PC-9 (cell line): Measurements from ENCODE around the gene ZIC4. TPM values are rescaled to one million over a fixed set of nuclear protein-coding genes. Genes with fewer than 3 reads are reported as not detected.

Experiments used
- BruUV-seq: library from RNA; stranded (reverse); fragments of 400-500 nt; replicated peaks from 2 replicates; lab custom pipeline; 2021; lab: Mats Ljungman, UMichigan
- CTCF ChIA-PET: fragments of 300-600 bp; sonication (Branson Sonifier 250); formaldehyde crosslinking; loops from one replicate; lab custom pipeline; 2022; ENCODE audit warnings: antibody characterized with exemption; lab: Charles Lee
- POLR2A ChIA-PET: fragments of 300-600 bp; sonication (Branson Sonifier 250); formaldehyde crosslinking; loops from one replicate; lab custom pipeline; 2022; ENCODE audit warnings: antibody characterized with exemption; ENCODE audit not compliant: unreplicated experiment; lab: Charles Lee
- DNase-seq, 2 experiments: peaks; one replicate each; pipeline versions ENCODE4 v3.0.0 to v3.0.0-alpha.2; 2015 to 2022; ENCODE audit warnings: mixed read lengths in 1 of 2
- H2AFZ ChIP-seq: fragments of 200-600 bp; sonication (generic); 2 replicates; pipeline ENCODE4 v1.8.1; 2017; ENCODE audit warnings: antibody characterized with exemption
- H3F3A ChIP-seq: fragments of 200-600 bp; sonication (generic); 2 replicates; pipeline ENCODE4 v1.8.1; 2017; ENCODE audit warnings: antibody characterized with exemption, mild to moderate bottlenecking, low read depth; ENCODE audit not compliant: insufficient read depth
- H3K27ac ChIP-seq: fragments of 200-600 bp; sonication (generic); 2 replicates; pipeline ENCODE4 v1.6.1; 2016; ENCODE audit warnings: mixed run types
- H3K27me3 ChIP-seq: fragments of 200-600 bp; sonication (generic); 2 replicates; pipeline ENCODE4 v1.6.1; 2016; ENCODE audit warnings: low read depth, mixed run types; ENCODE audit not compliant: insufficient read depth
- H3K36me3 ChIP-seq: fragments of 200-600 bp; sonication (generic); 2 replicates; pipeline ENCODE4 v1.6.1; 2016; ENCODE audit warnings: low read depth, mixed run types
- H3K4me1 ChIP-seq: fragments of 200-600 bp; sonication (generic); replicated peaks from 2 replicates; pipeline ENCODE4 v1.6.1; 2016; ENCODE audit warnings: mixed run types; ENCODE audit not compliant: insufficient read depth
- H3K4me2 ChIP-seq: fragments of 200-600 bp; sonication (generic); 2 replicates; pipeline ENCODE4 v1.6.1; 2017; ENCODE audit warnings: mixed run types
- H3K4me3 ChIP-seq: fragments of 200-600 bp; sonication (generic); 2 replicates; pipeline ENCODE4 v1.6.1; 2016; ENCODE audit warnings: mixed run types
- H3K79me2 ChIP-seq: fragments of 200-600 bp; sonication (generic); 2 replicates; pipeline ENCODE4 v1.6.1; 2017; ENCODE audit warnings: low read depth, mixed run types
- H3K9me2 ChIP-seq: fragments of 200-600 bp; sonication (generic); 2 replicates; pipeline ENCODE4 v1.8.1; 2017; ENCODE audit warnings: mild to moderate bottlenecking; ENCODE audit not compliant: insufficient read depth
- H3K9me3 ChIP-seq: fragments of 200-600 bp; sonication (generic); 2 replicates; pipeline ENCODE4 v1.8.1; 2016; ENCODE audit warnings: low read depth; ENCODE audit not compliant: insufficient read depth
- H4K20me1 ChIP-seq: fragments of 200-600 bp; sonication (generic); 2 replicates; pipeline ENCODE4 v1.8.1; 2017; ENCODE audit not compliant: insufficient read depth
- EZH2 ChIP-seq: fragments of 200-600 bp; sonication (generic); IDR thresholded peaks from 2 replicates; pipeline ENCODE4 v1.8.0; 2017; ENCODE audit warnings: antibody characterized with exemption, low read depth
- intact Hi-C: fragments of 100-400 bp; cut with micrococcal nuclease; formaldehyde crosslinking; loops from one replicate; pipeline ENCODE4 v1.10.0; 2022; ENCODE audit not compliant: unreplicated experiment
- total RNA-seq: library from RNA; stranded (reverse); gene quantifications from 2 replicates; pipeline ENCODE4 v1.2.3, GENCODE V29; 2021
- TF ChIP-seq, protein P1 (sequence below): fragments of 200-600 bp; sonication (generic); conservative IDR thresholded peaks from 2 replicates; pipeline ENCODE4 v1.6.1; 2017; ENCODE audit warnings: mixed run types, antibody characterized with exemption, mild to moderate bottlenecking, moderate library complexity

ZIC4 gene
- total RNA-seq, 1 experiment from 2014 or later, result not detected

DNA sequence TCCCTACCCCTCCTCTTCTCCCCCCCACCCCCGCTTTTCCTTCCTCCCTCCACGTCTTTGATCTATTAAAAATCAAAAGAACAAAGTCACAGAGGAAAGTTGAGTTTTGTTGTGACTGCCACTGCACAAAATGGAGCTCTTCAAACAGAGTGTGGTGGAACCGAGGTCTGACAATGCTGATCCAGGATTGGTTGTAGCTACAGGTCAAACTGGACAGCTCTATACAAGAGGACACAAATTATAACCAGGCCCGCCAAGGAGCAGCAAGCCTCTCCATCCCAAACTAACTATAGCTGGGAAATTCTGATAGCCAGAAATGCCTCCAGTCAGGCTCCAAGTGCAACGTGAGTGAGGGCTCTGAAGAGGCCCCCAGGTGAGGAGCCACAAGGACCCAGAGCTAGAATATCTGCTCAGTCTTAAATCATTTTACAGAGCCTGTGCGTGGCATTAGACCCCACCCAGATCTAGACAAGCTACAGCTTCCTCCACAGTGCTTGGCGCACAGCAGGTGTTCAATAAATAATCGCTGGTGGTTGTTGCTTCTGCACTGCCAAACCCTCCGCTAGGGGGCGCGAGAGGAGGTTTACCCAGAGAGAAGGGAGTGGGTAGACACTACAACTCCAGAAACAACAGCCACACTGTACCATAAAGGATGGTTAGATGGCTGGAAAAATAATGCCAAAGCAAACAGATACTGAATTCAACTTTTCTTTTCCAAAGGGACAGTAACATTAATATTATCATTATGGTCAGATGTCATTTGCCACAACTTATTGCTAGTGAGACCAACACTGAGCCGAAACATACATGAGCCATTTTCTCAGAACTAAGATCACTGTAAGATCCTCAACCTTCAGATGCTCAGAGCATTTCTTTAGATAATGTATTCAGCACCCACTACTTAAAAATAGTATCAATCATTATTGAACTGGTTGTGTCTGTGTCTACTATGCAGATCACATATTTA is 44.6 kb downstream of the ZIC4 start:
- Histone ChIP-seq H3K27me3 (no peaks in the 10 kb centered on the region), H3K9me3 (no peaks in the 10 kb centered on the region), H4K20me1 (no peaks in the 10 kb centered on the region), H3K27ac (no peak overlapping the region), H3K36me3 (no peaks in the 10 kb centered on the region), H3K79me2 (no peaks in the 10 kb centered on the region), H3K9me2 (no peaks in the 10 kb centered on the region), H2AFZ (no peak overlapping the region), H3K4me1 (no peaks in the 10 kb centered on the region), H3K4me3 (no peak overlapping the region), H3K4me2 (no peak overlapping the region), H3F3A (no peaks in the 10 kb centered on the region)
- POLR2A ChIA-PET, result no interaction called here
- peak in 1 of 2 experiments; percentile 30 for DNase-seq
- intact Hi-C loops, result loop anchor here (10.0 kb wide), 1 partner anchor 253 kb away; no protein-coding TSS in a partner anchor
- no peak for TF ChIP-seq EZH2
- TF ChIP-seq, protein P1, sequence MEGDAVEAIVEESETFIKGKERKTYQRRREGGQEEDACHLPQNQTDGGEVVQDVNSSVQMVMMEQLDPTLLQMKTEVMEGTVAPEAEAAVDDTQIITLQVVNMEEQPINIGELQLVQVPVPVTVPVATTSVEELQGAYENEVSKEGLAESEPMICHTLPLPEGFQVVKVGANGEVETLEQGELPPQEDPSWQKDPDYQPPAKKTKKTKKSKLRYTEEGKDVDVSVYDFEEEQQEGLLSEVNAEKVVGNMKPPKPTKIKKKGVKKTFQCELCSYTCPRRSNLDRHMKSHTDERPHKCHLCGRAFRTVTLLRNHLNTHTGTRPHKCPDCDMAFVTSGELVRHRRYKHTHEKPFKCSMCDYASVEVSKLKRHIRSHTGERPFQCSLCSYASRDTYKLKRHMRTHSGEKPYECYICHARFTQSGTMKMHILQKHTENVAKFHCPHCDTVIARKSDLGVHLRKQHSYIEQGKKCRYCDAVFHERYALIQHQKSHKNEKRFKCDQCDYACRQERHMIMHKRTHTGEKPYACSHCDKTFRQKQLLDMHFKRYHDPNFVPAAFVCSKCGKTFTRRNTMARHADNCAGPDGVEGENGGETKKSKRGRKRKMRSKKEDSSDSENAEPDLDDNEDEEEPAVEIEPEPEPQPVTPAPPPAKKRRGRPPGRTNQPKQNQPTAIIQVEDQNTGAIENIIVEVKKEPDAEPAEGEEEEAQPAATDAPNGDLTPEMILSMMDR, result peak; percentile 69
- CTCF ChIA-PET, result interaction anchor here (0.7 kb wide), 1 partner anchor 125 kb away, joined by 4 read pairs; no protein-coding TSS in a partner anchor
- no TSS peak for BruUV-seq

DNA sequence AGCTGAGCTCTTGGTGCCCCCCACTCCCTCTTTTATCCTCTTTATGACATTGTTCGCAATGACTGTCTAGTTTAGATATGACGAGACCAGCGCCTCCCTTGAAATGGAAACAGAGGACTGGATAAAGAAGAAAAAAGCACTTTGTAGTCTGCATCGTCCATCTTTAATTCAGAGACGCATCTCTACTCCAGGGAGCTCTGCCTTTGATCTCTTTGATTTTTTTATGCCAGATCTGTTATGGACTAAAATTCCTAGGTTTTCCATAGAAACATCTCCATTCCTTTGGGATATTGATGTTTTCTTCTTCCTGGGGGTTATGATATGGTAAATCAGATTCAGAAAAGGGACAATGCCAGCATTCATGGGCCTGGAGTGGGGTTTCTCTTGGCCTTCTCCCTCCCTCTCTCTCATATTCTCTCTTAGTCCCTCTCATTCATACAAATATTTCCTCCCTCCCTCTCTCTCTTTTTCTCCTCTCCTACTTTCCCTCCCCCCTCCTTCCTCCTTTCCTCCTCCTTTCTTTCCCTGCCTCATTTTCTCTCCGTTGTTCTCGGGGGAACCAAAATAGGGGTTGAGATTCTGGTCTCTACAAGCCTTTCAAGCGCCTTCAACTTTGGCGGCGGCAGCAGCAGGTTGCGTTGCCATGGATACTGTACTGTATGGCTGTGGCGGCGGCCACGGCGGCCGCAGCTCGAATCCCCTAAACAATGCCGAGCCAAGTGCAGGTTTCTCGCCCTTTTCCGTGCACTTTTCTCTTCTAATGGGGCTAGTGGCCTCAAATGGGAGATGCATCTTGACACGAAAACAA is 45.5 kb downstream of the ZIC4 start:
- no peak overlapping the region for H3K4me3 ChIP-seq
- no peaks in the 10 kb centered on the region for H4K20me1 ChIP-seq
- no peaks in the 10 kb centered on the region for H3K36me3 ChIP-seq
- BruUV-seq, result no TSS peak
- H3K4me1 ChIP-seq, result no peaks in the 10 kb centered on the region
- no peaks in the 10 kb centered on the region for H3F3A ChIP-seq
- intact Hi-C loops, result loop anchor here (10.0 kb wide), 1 partner anchor 254 kb away; no protein-coding TSS in a partner anchor
- H2AFZ ChIP-seq, result no peak overlapping the region
- no peak overlapping the region for H3K27ac ChIP-seq
- TF ChIP-seq EZH2, result no peak
- TF ChIP-seq, protein P1, result no peak
- H3K9me2 ChIP-seq, result no peaks in the 10 kb centered on the region
- no peaks in the 10 kb centered on the region for H3K79me2 ChIP-seq
- H3K4me2 ChIP-seq, result no peak overlapping the region
- ChIA-PET POLR2A (no interaction called here), CTCF (interaction anchor here (0.7 kb wide), 2 partner anchors 103 to 393 kb away, joined by 3 to 4 read pairs; no protein-coding TSS in a partner anchor)
- H3K9me3 ChIP-seq, result no peaks in the 10 kb centered on the region
- DNase-seq, result no peak
- H3K27me3 ChIP-seq, result no peaks in the 10 kb centered on the region

DNA sequence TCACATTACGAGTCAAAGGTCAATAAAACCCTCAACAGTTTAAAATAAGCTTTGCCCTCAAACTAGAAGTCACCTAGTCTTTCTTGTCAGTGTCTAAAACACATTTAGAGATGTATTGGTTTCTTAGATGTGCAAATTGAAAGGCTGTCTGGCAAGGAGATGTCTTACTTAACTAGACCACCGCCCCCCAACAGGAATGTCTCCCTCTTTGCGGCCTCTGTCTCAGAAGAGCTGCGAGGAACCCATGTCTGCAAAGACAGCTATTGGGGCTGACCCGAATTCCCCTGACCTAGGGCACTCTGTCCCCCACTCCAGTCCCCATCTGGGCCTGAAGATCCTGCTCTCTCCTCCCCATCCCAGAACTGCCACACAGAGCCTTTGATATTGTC is 46.3 kb downstream of the ZIC4 start:
- Histone ChIP-seq H3K4me1 (no peaks in the 10 kb centered on the region), H3K27ac (no peak overlapping the region), H3K9me2 (no peaks in the 10 kb centered on the region), H2AFZ (no peak overlapping the region), H3K27me3 (no peaks in the 10 kb centered on the region), H3K79me2 (no peaks in the 10 kb centered on the region), H3K36me3 (no peaks in the 10 kb centered on the region), H3K4me2 (no peak overlapping the region), H3K4me3 (no peak overlapping the region), H3F3A (no peaks in the 10 kb centered on the region), H4K20me1 (no peaks in the 10 kb centered on the region), H3K9me3 (no peaks in the 10 kb centered on the region)
- ChIA-PET POLR2A (no interaction called here), CTCF (interaction anchor here (0.7 kb wide), 1 partner anchor 103 kb away, joined by 4 read pairs; no protein-coding TSS in a partner anchor)
- no TSS peak for BruUV-seq
- no peak for DNase-seq
- intact Hi-C loops, result loop anchor here (10.0 kb wide), 1 partner anchor 255 kb away; no protein-coding TSS in a partner anchor
- no peak for TF ChIP-seq EZH2
- TF ChIP-seq, protein P1, result no peak
